HG02981 (cell line): Measurements from ENCODE around the gene IL17C.
A peak's percentile ranks its signal among the peaks of the same experiment; 100 is the strongest.

Experiments
- ATAC-seq: cut with Tn5 transposase; IDR thresholded peaks from one replicate; pipeline ENCODE4 v1.9.1; 2021; ENCODE audit warnings: mild to moderate bottlenecking, moderate library complexity; ENCODE audit not compliant: unreplicated experiment

The IL17C gene

DNA sequence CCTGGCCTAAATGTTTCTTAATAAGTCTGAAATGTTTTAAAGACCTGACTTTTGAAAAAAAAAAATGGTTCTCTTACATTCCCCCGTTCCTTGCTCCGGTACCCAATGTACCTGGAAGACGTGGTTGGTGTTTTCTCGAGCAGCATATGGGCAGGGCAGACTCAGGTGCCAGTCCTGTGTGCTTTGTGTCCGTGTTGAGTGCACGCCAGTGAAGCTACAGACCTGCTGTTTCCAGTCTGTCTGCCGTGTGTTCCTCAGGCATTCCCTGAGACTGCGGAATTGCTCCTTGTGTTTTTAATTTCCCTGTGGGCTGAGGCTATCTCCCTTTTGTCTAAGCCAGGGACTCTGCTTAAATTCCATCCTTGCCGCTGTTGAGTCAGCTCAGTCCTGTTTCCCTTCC is 11.7 kb upstream of the IL17C start:
- ATAC-seq, result no peak

- ATAC-seq, result no peak
Observed at GRCh38 chr16:88627531-88628411, 10.6 kb upstream of the IL17C start.

DNA sequence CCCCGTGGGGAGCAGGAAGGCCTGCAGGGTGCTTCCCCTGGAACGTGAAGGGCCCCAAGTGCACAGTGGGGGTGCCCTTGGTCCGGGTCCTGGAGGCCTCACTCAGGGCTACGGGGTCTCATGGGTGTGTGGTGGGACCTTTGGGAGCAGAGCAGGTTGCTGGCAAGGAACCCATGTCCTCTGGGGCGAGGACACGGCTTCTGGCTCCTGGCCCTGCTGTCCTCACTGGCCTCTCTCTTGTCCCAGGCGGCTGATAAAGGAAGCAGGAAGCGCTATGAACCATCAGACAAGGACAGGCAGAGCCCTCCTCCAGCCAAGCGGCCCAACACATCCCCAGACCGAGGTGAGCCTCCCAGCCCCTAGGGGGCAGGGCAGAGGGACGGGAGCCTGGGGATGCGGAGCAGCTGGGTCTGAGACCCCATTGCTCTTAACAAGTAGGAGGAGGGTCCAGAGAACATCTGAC is 9.8 kb upstream of the IL17C start:
- ATAC-seq, result no peak

DNA sequence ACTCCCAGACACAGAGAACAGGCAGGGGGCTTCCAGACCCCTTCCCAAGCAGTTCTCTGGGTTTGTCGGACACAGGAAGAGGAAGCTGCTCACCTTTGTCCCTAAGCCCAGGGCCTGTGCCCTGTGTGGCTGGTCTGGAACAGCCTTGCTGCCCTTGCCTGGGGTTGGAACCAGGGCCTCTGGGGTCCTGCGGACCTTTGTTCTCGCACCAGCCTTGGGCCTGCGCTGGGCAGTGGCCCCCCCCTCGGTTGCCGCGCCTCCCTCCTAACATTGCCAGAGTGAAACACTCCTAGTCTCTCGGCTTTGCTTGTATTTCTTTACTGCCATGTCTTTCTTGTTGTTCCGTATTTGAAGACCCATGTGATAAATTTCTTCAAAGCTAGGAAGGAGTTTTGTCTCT is 8.5 kb upstream of the IL17C start:
- no peak for ATAC-seq

- no peak for ATAC-seq
Observed at GRCh38 chr16:88630433-88630832, 7.9 kb upstream of the IL17C start.

- no peak for ATAC-seq
Observed at GRCh38 chr16:88630941-88631340, 7.4 kb upstream of the IL17C start.

- no peak for ATAC-seq
Observed at GRCh38 chr16:88631384-88631783, 7.0 kb upstream of the IL17C start.

GRCh38 chr16:88631920-88632586 is 6.3 kb upstream of the IL17C start:
- no peak for ATAC-seq

DNA sequence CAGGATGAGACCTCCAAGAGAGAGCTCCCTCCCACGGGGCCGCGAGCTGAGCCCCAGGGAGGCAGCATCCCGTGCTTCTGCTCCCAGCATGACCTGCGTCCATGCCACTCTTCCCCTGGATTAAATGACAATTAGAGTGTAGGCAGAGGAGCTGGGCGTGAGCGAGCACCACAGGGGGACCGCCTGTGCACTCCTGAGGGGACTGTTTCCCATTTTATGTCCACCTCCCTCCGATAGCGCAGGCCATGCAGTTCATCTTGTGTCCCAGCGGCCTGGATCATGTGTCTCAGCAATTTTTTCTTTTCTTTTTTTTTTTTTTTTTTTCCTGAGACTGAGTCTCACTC is 5.8 kb upstream of the IL17C start:
- ATAC-seq, result no peak

- ATAC-seq, result peak; percentile 34
Observed at GRCh38 chr16:88633684-88634140, 4.7 kb upstream of the IL17C start.

DNA sequence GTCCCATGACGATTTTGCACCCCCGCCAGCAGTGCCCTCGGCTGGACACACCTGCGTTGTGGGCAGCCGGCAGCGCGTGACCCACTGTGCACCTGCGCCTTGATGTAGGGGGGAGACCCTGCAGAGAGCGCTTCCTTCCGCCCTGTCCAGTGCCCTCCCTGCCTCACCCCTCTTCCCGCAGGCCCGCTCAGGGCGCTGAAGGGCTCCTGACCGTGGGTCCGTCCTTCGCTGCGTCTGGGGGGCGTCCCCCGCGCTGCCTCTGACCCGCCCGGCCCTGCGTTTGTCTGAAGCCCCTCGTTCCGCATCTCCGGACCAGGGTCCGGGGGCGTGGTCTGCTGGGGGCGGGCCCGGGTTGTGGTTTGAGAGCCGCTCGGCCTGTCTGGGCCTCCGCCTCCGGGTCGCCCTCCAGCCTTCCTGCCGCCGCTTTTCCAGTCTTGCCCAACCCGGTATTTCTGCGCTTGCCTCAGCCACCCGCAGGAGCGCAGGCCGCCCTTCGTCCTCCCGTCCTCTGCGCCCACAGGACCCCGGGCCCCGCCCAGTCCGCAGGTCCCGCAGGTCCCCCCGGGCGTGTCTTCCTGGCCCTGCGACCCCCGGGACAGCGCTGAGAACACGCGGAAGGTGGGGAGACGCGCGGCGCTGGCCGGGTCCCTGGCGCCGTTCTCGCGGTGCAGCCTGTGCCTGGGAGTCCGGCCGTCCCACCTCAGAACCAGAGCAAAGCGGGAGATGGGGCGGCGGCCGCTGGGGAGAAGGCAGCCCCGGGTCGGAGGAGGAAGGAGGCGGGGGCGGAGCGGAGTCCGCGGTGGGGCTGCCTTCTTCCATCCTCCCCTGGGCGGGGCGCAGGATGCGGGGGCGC is 4.0 kb upstream of the IL17C start:
- ATAC-seq, result peak; percentile 41

GRCh38 chr16:88634994-88635670 is 3.2 kb upstream of the IL17C start:
- ATAC-seq, result no peak

GRCh38 chr16:88635671-88636319 is 2.6 kb upstream of the IL17C start:
- ATAC-seq, result no peak

DNA sequence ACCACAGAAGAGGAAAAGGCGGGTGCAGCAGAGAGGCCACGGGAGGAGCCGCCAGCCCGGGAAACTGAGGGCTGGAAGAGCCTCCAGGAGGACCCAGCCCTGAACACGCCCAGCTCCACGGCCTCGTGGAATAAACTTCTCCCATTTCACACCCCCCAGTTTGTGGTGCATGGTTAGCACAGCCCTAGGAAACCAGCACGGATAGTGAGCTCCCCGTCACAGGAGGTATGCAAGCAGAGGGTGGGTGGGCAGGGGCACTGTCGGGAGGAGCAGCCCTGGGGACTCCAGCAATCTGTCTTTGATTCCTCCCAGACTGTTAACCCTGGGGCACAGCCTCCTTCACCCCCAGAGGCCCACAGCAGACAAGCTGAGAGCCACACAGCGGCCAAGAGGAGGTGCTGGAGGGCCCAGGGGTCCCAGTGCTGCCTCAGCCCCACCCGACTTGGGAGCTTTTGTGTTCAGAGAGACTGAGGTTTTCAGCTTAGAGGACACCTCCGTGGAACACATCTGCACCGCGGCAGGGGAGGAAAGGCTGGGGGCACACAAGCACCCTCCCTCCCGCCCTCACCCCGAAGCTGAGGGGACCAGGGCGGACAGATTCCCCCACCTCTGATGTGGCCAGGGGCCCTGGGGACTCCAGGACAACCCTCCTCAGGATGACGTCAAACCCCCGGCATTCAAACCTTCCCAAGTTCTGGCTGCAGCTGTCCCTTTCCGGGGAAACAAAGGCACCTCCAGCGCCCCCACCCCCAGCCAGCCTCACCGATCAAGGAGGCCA is 1.7 kb upstream of the IL17C start:
- ATAC-seq, result no peak

DNA sequence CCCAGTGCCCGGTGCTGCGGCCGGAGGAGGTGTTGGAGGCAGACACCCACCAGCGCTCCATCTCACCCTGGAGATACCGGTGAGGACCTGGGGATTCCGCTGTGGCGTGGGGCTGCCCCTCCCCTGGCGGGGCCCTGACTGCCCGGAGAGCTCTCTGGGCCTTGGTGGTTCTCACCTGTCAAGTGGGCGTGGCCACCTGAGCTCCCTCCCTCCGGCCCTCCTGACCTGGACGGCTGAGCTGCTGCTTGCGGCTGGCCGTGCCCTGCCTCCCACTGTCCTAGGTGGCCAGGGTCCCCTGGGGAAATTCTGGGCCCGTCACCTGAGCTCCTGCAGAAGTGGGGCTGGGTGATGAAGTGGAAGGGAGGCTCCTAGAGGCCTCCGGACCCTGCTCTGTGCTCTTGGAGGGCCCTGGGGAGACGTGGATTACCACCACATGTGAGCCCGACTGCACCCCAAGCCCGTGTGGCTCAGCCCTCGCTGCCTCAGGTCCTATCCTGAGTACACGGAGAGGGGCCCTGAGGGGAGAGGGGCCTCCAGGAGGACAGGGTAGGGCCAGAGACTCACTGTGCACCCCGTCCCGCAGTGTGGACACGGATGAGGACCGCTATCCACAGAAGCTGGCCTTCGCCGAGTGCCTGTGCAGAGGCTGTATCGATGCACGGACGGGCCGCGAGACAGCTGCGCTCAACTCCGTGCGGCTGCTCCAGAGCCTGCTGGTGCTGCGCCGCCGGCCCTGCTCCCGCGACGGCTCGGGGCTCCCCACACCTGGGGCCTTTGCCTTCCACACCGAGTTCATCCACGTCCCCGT is 1.1 kb downstream of the IL17C start:
- no peak for ATAC-seq

DNA sequence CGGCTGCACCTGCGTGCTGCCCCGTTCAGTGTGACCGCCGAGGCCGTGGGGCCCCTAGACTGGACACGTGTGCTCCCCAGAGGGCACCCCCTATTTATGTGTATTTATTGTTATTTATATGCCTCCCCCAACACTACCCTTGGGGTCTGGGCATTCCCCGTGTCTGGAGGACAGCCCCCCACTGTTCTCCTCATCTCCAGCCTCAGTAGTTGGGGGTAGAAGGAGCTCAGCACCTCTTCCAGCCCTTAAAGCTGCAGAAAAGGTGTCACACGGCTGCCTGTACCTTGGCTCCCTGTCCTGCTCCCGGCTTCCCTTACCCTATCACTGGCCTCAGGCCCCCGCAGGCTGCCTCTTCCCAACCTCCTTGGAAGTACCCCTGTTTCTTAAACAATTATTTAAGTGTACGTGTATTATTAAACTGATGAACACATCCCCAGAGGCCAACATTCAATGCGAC is 1.7 kb downstream of the IL17C start:
- ATAC-seq, result no peak

DNA sequence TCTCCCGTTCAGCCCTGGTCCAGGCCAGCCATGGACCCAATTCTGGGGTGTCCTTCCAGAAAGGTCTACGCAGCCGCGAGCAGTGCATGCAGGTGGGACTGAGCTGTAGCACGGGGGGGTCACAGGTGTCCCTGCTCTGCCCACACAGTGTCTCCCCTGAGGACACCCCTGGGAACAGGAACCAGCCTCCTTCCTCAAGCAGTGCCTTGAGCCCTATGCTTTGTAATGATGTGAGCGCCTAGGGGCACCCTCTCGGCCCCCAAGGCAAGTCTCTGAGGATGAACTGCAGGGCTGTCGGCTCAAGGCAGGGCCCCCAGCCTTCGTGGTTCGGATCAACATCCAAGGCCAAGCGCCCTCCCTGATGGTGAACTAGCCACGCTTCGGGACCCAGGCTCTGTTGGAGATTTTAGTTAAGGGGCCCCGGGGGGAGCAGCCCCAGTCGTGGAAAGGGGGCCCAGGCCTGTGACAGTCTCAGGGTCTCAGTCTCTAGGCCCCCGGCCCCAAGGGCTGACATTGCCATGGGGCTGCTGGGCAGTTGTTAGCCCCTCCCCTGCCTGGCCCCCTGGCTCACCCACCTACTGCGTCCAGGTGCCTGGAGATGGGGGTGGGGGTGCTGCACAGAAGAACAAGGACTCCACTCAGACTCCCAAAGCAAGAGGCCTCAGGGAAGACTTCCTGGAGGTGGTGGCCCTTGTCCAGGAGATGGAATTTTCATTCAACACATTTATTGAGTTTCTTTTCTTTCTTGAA is 2.3 kb downstream of the IL17C start:
- ATAC-seq, result no peak
